G401.6 (cell line): Measurements from ENCODE around the gene WNT8A.

ENCODE experiments used
- FAIRE-seq: peaks from 2 replicates; lab custom pipeline; 2012; peaks lifted over from hg19 to GRCh38; lab: Jason Lieb, UNC

The WNT8A gene

DNA sequence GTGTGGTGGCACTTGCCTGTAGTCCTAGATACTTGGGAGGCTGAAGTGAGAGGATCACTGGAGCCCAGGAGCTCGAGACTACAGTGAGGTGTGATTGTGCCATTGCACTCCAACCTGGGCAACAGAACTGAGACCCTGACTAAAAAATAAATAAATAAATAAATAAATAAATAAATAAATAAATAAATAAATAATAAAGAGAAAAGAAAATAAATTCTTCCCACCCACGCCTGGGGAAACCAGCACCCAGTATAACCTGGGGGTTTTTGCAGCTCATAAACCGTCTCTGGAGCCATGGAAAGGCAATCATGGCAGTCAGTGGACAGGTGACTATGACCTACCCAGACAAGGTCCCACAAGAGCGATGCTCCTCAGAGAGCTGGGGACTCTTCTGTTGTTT, 7.9 kb downstream of the WNT8A start:
- FAIRE-seq: no peak

DNA sequence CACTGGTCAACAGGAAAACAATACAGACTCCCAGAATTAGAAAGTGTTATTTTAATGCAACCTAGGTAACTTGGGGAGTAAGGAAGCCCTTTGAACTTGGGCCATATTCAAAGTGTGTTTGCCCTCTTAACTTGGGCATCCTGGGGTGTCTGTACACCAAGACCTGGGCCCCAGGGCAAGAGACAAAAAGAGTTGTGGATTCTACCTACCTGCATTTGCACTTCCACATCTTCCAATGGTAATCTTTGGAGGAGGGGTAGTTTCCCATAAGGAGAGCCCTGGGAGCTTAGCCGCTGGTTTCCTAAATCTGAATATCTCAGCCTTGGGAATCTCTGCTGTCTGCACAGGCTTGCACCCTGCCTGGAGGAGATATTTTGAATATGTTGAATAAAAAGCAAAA, 8.5 kb downstream of the WNT8A start:
- FAIRE-seq: no peak

DNA sequence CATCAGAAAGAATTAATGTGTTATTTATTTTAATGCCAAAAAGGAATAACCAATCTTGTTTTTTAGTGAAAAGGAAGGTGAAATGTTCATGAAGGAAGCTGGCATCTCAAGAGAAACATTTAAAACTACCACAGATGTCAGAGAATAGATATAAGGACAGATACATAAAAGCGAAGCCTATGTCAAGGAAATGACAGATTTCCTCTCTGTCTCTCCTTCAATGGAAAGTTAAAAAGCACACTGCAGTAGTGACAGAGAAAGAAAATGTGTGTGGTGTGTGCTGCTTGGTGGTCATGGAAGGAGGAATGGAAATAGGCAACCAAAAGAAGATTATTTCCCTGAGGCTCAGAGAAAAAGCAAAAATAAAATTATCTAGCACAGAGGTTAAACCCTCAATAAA, 9.2 kb downstream of the WNT8A start:
- no peak for FAIRE-seq

DNA sequence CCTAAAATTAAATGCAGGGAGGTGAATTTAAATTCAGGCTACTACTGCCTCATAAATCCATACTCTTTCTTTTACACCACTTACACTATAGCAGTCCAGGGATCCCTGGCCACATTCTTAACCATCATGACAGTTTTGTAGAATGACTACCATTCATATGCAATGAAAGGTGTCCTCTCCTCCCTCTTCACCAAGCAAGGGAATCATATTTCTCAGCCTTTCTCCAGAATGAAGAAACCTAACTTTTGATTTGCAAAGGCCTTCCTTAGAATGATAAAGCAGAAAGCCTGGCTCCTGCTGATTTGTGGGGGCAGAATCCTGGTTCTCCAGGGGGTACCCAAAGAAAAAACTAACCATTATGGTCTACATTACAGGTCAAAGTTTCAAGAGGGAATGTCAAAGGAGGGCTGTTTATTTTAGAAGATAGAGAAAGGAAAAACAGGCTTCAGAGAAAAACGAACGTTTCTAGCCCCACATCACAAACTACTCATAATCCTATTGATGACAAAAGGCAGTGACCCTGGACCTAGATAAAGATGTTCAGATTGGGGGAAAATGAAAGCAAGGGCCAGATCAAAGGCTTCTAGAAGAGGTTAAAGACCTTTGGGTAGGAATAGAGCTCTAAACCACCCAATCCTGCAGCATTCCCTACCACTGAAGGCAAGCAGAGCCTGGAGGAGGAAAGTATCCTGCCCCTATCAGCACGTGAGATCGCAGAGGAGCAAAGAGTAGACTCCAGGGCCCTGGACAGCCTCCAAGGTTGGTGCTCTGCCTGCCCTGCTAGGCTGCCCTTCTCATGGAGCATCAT, 11.5 kb downstream of the WNT8A start:
- FAIRE-seq: no peak

DNA sequence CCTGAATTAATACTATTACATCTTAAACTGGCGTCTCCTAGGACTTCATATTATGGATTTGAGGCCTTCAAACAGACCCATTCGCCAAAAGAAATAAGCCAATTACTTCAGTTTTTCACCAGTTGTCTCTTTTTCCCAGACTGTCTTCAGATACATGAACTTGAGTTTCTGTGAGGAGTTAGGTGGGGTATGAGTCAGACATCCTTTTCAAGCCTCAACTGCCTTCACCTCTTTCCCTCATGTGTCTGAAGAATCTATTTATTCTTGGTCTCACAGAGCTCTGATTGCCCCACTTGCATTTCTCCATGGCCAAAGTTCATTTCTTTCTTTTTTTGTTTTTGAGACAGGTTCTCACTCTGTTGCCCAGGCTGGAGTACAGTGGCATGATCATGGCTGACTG, 12.5 kb downstream of the WNT8A start:
- FAIRE-seq: no peak

DNA sequence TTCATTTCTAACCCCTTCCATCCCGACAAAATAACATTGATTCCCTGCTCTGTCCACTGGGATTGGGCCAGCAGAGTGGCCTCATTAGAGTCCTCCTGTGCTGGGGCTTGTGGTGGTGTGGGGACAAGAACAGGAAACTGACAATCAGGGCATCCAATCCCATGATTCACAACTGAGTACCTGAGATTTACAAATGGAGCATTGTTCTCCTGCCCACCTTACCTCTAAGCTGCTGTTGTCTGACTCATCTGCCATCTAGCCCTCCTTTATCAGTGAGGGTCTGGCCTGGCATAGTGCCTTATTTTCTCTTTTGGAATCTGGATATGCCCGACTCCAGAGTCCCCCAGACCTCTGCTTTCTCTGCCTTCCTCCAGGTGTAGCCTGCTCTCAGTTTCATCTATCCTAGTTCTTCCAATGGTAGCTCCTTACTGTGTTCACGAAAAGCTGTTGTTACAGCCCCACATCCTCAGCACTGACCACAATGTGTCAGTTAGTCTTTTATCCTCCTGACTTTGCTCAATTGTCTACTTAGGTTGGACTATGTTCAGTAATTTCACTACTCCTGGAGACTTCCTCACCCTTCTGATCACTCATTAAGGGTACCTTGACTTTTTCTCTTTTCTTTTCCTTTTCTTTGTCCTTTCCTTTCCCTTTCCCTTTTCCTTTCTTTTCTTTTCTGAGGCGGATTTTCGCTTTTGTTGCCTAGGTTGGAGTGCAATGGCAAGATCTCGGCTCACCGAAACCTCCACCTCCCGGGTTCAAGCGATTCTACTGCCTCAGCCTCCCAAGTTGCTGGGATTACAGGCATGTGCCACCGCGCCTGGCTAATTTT, 13.4 kb downstream of the WNT8A start:
- no peak for FAIRE-seq

DNA sequence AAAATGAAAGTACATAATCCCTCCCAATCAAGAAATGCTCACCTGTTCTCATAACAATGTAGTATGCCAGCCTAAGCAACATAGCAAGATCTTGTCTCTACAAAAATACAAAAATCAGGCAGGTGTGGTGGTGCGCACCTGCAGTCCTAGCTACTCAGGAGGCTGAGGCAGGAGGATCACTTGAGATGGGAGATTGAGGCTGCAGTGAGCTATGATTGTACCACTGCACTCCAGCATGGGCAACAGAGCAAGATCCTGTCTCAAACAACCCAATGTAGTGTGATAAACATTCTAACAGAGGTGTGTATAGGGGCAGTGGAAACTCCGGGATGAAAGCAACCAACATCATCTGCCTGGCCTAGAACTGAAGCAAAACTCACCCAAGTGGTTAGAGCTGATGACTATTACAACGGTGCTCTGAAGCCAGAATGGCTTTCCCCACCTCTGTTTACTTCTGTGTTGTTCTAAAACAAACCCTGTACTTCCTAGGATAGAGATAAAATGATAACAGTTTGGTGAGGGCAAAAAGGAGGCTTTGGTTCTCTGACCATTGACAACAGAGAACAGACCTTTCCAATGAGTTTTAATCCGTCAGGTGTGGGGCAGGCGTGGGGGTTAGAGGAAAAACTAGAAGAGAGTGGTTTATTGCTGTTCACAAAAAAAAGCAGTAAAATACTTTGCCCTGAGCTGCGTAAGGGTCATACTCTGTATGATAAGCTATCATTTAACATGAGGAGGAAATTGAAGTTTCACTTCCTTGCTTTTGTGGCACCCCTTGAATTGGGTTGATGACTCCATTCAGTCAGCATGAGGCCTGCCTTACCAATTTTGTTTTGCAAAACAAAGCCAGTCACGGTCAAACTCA, 18.9 kb downstream of the WNT8A start:
- FAIRE-seq: no peak

DNA sequence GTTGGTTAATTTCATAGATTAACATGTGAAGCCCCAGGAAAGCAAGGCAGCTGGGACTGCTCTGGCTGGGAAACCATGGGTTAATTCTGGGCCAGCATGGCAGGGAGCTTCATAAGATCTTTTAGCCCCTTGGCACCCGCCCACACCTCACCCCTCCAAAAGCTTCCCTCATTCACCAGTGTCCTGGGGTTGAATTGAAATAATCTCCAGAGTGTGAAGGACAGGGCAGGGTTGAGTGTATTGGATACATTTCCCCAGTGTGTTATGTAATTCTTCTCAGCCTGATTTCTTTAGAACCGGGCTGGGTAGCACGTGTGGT, 19.4 kb downstream of the WNT8A start:
- no peak for FAIRE-seq

DNA sequence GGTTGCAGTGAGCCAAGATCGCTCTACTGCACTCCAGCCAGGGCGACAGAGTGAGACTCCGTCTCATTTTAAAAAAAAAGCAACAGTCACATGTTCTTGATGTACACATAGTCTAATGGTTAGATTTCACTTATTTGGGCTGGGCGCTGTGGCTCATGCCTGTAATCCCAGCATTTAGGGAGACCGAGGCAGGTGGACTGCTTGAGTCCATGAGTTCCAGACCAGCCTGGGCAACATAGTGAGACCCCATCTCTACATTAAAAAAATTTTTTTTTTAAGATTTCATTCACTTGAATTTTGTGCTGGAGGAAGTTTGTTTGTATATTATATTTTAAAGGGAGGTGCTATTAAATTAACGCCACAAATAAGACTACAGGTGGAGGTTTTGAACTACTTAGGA, 21.9 kb downstream of the WNT8A start:
- FAIRE-seq: no peak

DNA sequence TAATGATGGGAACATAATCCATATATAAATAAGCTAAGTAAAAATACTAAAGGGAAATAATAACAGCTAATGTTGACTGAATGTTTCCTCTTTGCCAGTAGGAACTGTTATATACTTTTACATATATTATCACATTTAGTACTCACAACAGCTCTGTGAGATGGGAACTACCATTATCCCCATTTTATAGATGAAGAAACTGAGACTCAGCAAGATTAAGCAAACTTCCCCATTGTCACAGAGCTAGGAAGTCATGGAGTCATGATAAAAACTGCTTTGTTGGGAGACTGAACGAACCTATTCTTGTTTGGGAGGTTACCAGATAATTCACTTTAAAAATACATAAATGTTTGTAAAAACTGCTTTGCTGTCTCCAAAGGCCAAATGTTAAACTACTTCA, 23.4 kb downstream of the WNT8A start:
- no peak for FAIRE-seq

DNA sequence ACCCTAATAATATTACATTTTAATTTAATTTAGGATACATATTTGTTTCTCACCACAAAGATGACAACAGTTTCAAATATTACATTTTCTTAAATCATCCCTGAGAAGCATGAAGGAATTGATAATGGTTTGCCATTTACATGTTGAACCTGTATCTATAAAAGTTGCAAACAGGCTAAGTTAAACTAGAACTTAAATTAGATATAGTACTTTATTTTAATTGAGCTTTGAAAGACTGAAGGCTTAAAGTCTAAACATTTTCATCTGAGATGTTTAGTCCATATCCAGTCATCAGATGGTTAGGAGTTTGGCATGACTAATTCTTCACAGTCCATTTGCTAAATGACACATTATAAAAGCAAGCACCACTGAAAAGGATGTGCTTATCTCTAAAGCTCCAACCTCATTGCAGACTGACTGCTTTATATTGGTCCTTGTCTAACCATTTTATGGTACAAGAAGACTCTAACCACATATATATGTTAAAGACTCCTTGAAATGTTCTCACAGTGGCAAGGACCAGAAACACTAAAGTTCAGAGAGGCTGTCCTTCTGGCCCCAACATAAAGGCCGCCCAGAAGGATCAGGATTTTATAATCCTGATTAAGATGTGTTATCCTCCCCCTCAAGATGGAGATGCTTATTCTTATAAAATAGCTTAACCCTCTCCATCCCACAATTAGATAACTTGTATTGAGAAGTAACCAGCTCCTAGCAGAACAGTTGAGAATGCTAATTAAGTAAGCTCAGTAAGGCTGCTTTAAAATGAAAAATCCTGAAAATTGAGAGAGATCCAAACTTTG, 25.8 kb downstream of the WNT8A start:
- FAIRE-seq: no peak

DNA sequence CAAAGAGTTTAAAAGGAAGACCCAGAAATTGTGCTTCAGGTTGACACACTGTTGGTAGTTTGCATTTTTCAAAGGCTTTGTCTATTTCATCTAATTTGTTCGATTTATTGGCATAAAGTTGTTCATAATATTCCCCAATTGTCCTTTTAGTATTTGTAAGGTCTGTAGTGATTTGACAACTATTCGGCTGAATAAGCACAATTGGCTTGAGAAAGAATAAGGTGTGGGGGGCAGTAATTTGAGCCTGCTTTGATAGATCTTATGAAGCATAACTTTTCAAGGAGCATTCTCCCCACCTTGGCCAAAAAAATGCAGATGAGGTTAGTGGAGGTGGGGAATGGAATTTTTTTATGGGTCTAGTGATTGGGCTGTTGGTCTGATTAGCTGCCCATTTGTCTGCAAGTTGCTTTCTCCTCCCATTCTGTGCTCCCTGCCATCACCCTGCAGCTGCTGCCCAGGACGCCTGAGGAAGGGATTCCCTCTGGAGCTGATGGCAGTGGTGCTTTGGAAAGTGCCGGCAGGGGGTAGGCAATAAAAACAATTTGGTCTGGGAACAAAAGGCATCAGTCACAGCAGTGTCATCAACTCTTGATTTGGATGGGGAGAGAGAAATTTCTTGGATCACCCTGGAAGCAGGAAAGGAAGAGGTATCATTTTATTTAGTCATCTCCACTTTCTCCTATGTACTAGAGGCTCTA, 26.6 kb downstream of the WNT8A start:
- no peak for FAIRE-seq

DNA sequence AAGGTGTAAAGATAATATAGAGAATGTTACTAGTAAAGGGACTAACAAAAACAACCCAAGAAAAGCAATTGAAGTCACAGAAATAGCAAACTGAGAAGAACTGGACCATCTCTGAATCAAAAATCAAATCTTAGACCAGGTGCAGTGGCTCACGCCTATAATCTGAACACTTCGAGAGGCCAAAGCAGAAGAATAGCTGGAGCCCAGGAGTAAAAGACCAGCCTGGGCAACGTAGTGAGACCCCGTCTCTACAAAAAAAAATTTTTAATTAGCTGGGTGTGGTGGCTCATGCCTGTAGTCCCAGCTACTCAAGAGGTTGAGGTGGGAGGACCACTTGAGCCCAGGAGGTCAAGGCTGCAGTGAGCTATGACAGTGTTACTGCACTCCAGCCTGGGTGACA, 27.3 kb downstream of the WNT8A start:
- FAIRE-seq: no peak

DNA sequence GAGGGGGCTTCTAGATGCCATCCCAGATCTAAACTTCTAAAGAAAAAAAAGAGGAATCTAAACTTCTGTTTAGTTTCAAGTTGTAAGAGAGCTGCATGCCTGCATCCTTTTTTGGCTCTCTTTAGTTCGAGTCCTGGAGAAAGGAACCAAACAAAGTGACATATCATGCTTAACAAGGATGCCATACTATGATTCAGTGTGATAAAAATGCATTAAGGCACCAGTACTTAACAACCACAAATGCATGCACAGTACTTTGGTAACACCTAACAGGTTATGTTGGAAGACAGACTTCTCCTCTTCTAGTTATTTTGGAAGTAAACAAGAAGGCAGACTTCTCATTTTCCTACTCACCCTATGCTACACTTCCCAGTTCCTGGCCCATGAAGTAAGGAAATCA, 28.1 kb downstream of the WNT8A start:
- FAIRE-seq: no peak

DNA sequence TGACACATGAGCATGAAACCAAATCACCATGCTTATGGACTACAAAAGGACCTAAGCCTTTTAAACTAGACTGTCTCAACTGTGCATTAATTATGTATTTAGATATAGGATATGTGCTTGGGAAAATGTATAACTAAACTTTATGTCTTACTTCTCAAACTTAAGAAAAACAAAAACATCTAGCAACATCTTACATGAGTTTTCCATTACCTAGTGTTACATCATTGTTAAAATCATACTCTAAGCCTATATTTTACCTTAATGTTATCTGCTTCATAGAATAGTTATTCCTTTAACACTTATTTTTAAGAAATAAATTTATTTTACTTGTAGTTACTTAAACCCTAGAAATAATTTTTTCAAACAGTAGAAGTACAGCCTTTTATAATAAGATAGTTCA, 31.4 kb downstream of the WNT8A start:
- FAIRE-seq: no peak

DNA sequence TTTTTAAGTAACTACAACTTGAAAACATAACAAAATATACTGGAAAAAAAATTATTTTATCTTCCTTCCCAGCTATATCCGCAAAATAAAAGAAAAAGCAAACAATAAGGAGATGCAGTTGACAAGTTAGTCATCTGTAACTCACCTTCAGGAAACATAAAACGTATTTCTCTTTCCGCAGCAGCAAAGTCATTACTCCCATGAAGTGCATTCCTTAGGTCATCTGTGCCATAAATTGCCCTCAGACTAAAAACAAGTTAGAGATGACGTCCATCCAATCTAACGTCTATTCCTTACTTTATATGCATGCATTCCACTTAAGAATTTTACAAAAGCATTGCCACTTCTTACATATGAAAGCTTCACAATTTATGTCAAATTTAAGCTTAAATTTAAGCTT, 44.5 kb downstream of the WNT8A start:
- no peak for FAIRE-seq

DNA sequence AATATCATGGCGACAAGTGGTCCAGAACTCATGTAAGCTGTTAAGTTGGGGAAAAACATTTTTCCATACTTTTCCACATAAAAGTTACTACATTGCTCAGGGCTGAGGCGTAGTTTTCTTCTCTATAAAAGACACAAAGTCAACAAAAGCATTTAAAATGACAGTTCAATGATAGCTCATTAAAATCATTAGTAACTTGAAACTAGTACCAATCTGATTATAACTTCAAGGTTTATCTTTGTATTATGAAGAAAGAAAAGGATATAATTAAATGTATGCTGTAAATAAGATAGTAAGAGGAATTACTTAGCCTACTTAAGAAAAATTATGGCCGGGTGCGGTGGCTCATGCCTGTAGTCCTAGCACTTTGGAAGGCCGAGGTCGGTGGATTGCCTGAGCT, 45.5 kb downstream of the WNT8A start:
- FAIRE-seq: no peak

DNA sequence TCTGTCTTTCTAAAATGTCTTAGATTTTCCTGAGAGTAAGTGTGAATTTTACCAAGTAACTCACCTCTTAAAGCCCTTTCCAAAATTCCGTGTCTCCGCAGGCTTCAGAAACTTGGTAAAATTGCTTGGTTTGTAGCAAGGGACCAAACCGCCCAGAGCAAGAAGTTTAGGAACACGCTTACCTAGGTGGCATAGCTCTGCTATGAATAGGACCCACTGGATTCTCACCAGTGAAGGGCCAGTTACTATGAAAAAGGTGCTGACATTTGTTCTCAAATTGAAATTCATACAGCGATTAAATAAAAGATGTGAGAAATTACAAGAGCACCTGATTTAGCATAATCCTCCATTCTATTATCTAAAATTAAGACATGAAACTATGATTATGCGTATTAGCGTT, 48.7 kb downstream of the WNT8A start:
- FAIRE-seq: no peak

DNA sequence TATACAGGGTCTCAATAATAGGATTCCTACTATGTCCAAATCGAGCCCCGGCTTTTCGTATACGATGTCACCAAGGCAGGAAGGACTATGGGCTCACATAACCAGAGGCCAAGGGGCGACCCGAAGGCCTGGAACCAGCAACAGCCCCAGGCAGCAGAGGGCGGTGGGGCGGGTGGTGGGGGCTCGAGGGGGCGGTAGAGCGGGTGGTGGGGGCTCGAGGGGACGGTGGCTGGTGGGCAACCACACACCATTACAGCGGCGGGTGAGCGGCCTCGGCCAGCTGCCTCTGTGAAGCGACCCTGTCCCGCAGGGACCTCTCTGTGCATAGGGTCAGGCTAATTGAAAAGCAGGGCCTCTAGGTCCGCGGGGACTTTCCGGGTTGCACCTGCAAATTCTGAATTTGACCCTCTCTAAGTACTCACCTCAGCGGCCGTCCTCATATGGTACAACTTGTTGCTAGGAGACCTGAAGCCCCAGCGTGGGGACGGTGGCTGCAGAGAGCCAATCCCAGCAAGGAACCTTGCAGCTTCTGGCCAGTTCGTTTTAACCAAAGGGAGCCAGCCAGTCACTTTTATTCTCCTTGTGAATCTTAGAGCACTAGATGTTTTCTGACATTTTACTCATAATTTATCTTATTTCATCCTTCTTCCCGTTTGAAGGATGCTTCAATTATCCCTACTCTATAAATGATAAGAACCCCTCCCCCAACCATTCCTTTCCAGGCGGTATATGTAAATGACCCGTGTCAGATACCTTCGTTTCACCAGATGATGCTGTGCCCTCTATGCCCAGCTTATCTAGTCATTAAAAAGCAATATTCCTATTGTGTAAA, 55.3 kb downstream of the WNT8A start, which contains the start of gene NME5:
Gene NME5, minus strand, starts transcription at position 480 of the 832 bp plus-strand sequence. CDS start 648 bp downstream, outside the sequence.
- no peak for FAIRE-seq

DNA sequence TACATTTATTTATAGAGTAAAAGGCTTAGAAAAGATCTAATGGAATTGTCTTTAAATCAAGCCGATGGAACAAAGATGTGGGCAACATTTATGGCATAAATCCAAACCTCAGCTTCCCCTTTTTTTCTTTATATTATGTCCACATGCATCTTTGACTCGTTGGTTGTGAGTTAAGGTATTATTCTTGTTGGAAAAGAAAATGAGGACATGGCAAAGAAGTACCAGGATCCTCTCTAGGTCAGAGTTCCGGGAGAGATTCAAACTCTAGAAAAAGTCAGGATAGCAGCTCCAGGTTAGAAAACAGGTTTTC, 55.9 kb downstream of the WNT8A start:
- FAIRE-seq: no peak

DNA sequence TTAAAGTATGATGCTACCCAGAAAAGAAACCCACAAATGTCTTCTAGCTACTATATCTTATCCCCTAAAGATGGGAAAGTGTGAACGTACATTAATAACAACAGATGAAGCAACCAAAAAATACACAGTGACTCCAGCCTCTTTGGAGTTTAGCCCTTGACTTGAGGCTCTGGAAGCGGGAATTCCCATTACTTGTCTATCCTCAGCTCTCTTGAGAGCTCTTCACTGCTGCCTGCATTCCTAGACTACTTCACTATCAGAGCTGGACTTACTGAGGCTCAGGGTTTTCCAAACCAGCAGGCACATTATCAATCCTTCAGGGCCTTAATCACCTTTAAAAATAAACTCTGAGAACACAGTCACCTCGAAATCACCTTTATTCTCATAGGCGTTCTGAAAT, 56.4 kb downstream of the WNT8A start:
- FAIRE-seq: no peak
